DMS153 treated with DMSO at 0.1 percent for 48 hours (cell line): Measurements from ENCODE around the gene OR13C2.

Experiments
- DNase-seq: peaks from one replicate; lab custom pipeline; 2025; ENCODE audit not compliant: unreplicated experiment; lab: John Stamatoyannopoulos, UW

OR13C2 gene

DNA sequence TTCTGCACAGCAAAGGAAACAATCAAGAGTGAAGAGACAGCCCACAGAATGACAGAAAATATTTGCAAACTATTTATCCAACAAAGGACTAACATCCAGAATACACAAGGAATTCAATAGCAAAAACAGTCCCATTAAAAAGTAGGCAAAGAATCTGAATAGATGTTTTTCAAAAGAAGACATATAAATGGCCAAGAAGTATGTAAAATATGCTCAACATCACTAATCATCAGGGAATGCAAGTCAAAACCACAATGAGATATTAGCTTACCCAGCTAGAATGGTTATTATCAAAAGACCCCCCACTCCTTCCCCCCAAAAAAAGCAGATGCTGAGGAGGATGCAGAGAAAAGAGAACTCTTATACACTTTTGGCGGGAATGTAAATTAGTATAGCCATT, 49.9 kb downstream of the OR13C2 start:
- no peak for DNase-seq
